Hepatocyte (in vitro differentiated cells): ENCODE measurements around the gene SERPINA6. TPM values are rescaled to one million over a fixed set of nuclear protein-coding genes. Genes with fewer than 3 reads are reported as not detected.
A peak's percentile ranks its signal among the peaks of the same experiment; 100 is the strongest.

Source experiments
- DNase-seq: peaks from one replicate; pipeline ENCODE4 v3.0.0-alpha.2; 2016; ENCODE audit warnings: low spot score
- H2AFZ ChIP-seq: fragments of 200-600 bp; sonication (generic); 2 replicates; pipeline ENCODE4 v1.6.0; 2016; ENCODE audit warnings: antibody characterized with exemption, mild to moderate bottlenecking
- H3K27ac ChIP-seq: fragments of 200-600 bp; sonication (generic); 2 replicates; pipeline ENCODE4 v1.5.1; 2016; ENCODE audit warnings: mild to moderate bottlenecking
- H3K27me3 ChIP-seq: fragments of 200-600 bp; sonication (generic); 2 replicates; pipeline ENCODE4 v1.6.1; 2016
- H3K36me3 ChIP-seq: fragments of 200-600 bp; sonication (generic); replicated peaks from 2 replicates; pipeline ENCODE4 v1.5.1; 2016; ENCODE audit warnings: low read depth; ENCODE audit not compliant: insufficient read depth
- H3K4me1 ChIP-seq: fragments of 200-600 bp; sonication (generic); 2 replicates; pipeline ENCODE4 v1.5.1; 2016; ENCODE audit warnings: mild to moderate bottlenecking, moderate library complexity; ENCODE audit not compliant: insufficient read depth
- H3K4me2 ChIP-seq: fragments of 200-600 bp; sonication (generic); 2 replicates; pipeline ENCODE4 v1.6.0; 2016
- H3K4me3 ChIP-seq: fragments of 200-600 bp; sonication (generic); 2 replicates; pipeline ENCODE4 v1.5.1; 2016; ENCODE audit warnings: mild to moderate bottlenecking
- H3K79me2 ChIP-seq: fragments of 200-600 bp; sonication (generic); 2 replicates; pipeline ENCODE4 v1.6.0; 2017; ENCODE audit warnings: mild to moderate bottlenecking
- H3K9me2 ChIP-seq: fragments of 200-600 bp; sonication (generic); replicated peaks from 2 replicates; pipeline ENCODE4 v1.6.0; 2017; ENCODE audit warnings: mild to moderate bottlenecking; ENCODE audit not compliant: insufficient read depth
- H3K9me3 ChIP-seq: fragments of 200-600 bp; sonication (generic); 2 replicates; pipeline ENCODE4 v1.5.1; 2016; ENCODE audit warnings: low read depth, mild to moderate bottlenecking
- H4K20me1 ChIP-seq: fragments of 200-600 bp; sonication (generic); 2 replicates; pipeline ENCODE4 v1.6.0; 2016; ENCODE audit warnings: mild to moderate bottlenecking; ENCODE audit not compliant: insufficient read depth, poor library complexity, severe bottlenecking
- CTCF ChIP-seq: fragments of 200-600 bp; sonication (generic); IDR thresholded peaks from 2 replicates; pipeline ENCODE4 v1.5.1; 2016; ENCODE audit warnings: antibody characterized with exemption, mild to moderate bottlenecking; ENCODE audit not compliant: poor library complexity
- EZH2 ChIP-seq: fragments of 200-600 bp; sonication (generic); IDR thresholded peaks from 2 replicates; pipeline ENCODE4 v1.6.1; 2016; ENCODE audit warnings: antibody characterized with exemption, mild to moderate bottlenecking, borderline replicate concordance
- EZH2phosphoT487 ChIP-seq: fragments of 200-600 bp; sonication (generic); IDR thresholded peaks from one replicate; pipeline ENCODE4 v1.6.1; 2018; ENCODE audit warnings: antibody characterized with exemption, mild to moderate bottlenecking, low read depth, moderate library complexity; ENCODE audit not compliant: unreplicated experiment, severe bottlenecking
- WGBS: methylation state at CpG from one replicate; pipeline ENCODE4 v1.1.6; 2016; ENCODE audit warnings: low lambda C conversion rate; ENCODE audit errors: missing lambda C conversion rate; 5-methylcytosine and 5-hydroxymethylcytosine counted together
- polyA plus RNA-seq: library from polyadenylated mRNA; unstranded; fragments of >200 nt; fragmentation: Nextera tagmentation; extraction: Ambion mirVana; gene quantifications from 2 replicates; pipeline ENCODE4 v1.2.1, GENCODE V29; 2016
- total RNA-seq: library from RNA; depleted of rRNA; stranded (reverse); fragments of >200 nt; gene quantifications from 2 replicates; pipeline ENCODE4 v1.2.3, GENCODE V29; 2014

The SERPINA6 gene
- total and polyA plus RNA-seq, 2 experiments from 2014 or later: 132 to 135 TPM

GRCh38 chr14:94361682-94362081 is 38.5 kb upstream of the SERPINA6 start:
- 94% methylated on average over 7 of the region's 7 CpGs for WGBS
- Histone ChIP-seq H4K20me1 (no peaks in the 10 kb centered on the region), H3K9me2 (no peaks in the 10 kb centered on the region), H3K79me2 (no peaks in the 10 kb centered on the region), H3K4me2 (no peak overlapping the region), H2AFZ (no peak overlapping the region), H3K4me3 (no peak overlapping the region), H3K36me3 (no peaks in the 10 kb centered on the region), H3K27me3 (no peaks in the 10 kb centered on the region), H3K27ac (no peak overlapping the region), H3K4me1 (no peaks in the 10 kb centered on the region), H3K9me3 (no peaks in the 10 kb centered on the region)
- TF ChIP-seq EZH2phosphoT487: no peak
- no peak for TF ChIP-seq CTCF
- no peak for TF ChIP-seq EZH2
- DNase-seq: no peak

- Histone ChIP-seq H4K20me1 (no peaks in the 10 kb centered on the region), H3K4me1 (no peaks in the 10 kb centered on the region), H3K27me3 (no peaks in the 10 kb centered on the region), H3K36me3 (no peaks in the 10 kb centered on the region), H3K4me3 (no peak overlapping the region), H3K79me2 (no peaks in the 10 kb centered on the region), H3K4me2 (no peak overlapping the region), H3K9me3 (no peaks in the 10 kb centered on the region), H2AFZ (no peak overlapping the region), H3K9me2 (no peaks in the 10 kb centered on the region), H3K27ac (peak overlapping the region; percentile 51)
- TF ChIP-seq CTCF (no peak), EZH2 (no peak), EZH2phosphoT487 (no peak)
- WGBS: 58% methylated on average over 7 of the region's 7 CpGs
- peak; percentile 41 for DNase-seq
Measured at GRCh38 chr14:94360945-94361565, 37.9 kb upstream of the SERPINA6 start.

GRCh38 chr14:94357166-94357565 is 34.0 kb upstream of the SERPINA6 start:
- Histone ChIP-seq H3K9me3 (no peaks in the 10 kb centered on the region), H3K79me2 (no peaks in the 10 kb centered on the region), H4K20me1 (no peaks in the 10 kb centered on the region), H3K9me2 (no peaks in the 10 kb centered on the region), H3K36me3 (no peaks in the 10 kb centered on the region), H2AFZ (no peak overlapping the region), H3K27ac (no peak overlapping the region), H3K27me3 (no peaks in the 10 kb centered on the region), H3K4me2 (no peak overlapping the region), H3K4me3 (no peak overlapping the region), H3K4me1 (peaks cover 10% of the 10 kb centered on the region)
- TF ChIP-seq EZH2 (no peak), CTCF (no peak), EZH2phosphoT487 (no peak)
- no peak for DNase-seq
- WGBS: 60% methylated on average over 1 of the region's 1 CpG
